ENCODE measurements around the gene ABHD6. TPM values are rescaled to one million over a fixed set of nuclear protein-coding genes. Genes with fewer than 3 reads are reported as not detected.

ABHD6 gene
- total RNA-seq, 1 donor from 2014 or later = 3.9 TPM

- Histone ChIP-seq H2AFZ (ENCODE audit: low read depth, low read length) (no peak overlapping the region), H3K4me1 (ENCODE audit: insufficient read depth, low read length) (no peaks in the 10 kb centered on the region), H3K27ac (ENCODE audit: low read depth, low read length) (no peak overlapping the region), H3K4me2 (ENCODE audit: low read length) (no peak overlapping the region), H3K9me3 (ENCODE audit: insufficient read depth, low read depth, low read length) (no peaks in the 10 kb centered on the region), H4K20me1 (ENCODE audit: insufficient read depth, low read length) (no peaks in the 10 kb centered on the region), H3K27me3 (ENCODE audit: insufficient read depth, low read length) (peaks cover 33% of the 10 kb centered on the region), H3K9ac (ENCODE audit: low read length) (no peak overlapping the region), H3K36me3 (ENCODE audit: insufficient read depth, low read length) (no peaks in the 10 kb centered on the region), H3K79me2 (ENCODE audit: insufficient read depth, low read length) (no peaks in the 10 kb centered on the region), H3K4me3 (ENCODE audit: insufficient read depth, low read depth, low read length) (no peak overlapping the region)
- no peak for DNase-seq (ENCODE audit: low read depth)
- peaks cover 52% of the 10 kb centered on the region for H3K27me3 Mint-ChIP-seq (ENCODE audit: low read depth, unreplicated experiment)
- no peak overlapping the region for H3K27ac Mint-ChIP-seq (ENCODE audit: unreplicated experiment)
- no peak for FAIRE-seq
- no peaks in the 10 kb centered on the region for H3K36me3 Mint-ChIP-seq (ENCODE audit: low read depth, unreplicated experiment)
- H3K4me3 Mint-ChIP-seq (ENCODE audit: unreplicated experiment) = no peak overlapping the region
- no peaks in the 10 kb centered on the region for H3K9me3 Mint-ChIP-seq (ENCODE audit: unreplicated experiment)
- H3K4me1 Mint-ChIP-seq (ENCODE audit: low read depth, unreplicated experiment) = peaks cover 3% of the 10 kb centered on the region
- no peak for TF ChIP-seq EZH2 (IDR thresholded peaks at IDR 0.05; ENCODE audit: insufficient read depth, low read length)
- no peak for TF ChIP-seq CTCF (IDR thresholded peaks at IDR 0.05; ENCODE audit: insufficient read depth, low read depth, low read length)
Observed at GRCh38 chr3:58230876-58231552, 6.6 kb upstream of the ABHD6 start.

- Mint-ChIP-seq H3K27ac (ENCODE audit: unreplicated experiment) (no peak overlapping the region), H3K9me3 (ENCODE audit: unreplicated experiment) (no peaks in the 10 kb centered on the region), H3K36me3 (ENCODE audit: low read depth, unreplicated experiment) (no peaks in the 10 kb centered on the region), H3K27me3 (ENCODE audit: low read depth, unreplicated experiment) (peaks cover 58% of the 10 kb centered on the region), H3K4me1 (ENCODE audit: low read depth, unreplicated experiment) (peaks cover 3% of the 10 kb centered on the region), H3K4me3 (ENCODE audit: unreplicated experiment) (no peak overlapping the region)
- TF ChIP-seq CTCF (IDR thresholded peaks at IDR 0.05; ENCODE audit: insufficient read depth, low read depth, low read length) = no peak
- no peak for TF ChIP-seq EZH2 (IDR thresholded peaks at IDR 0.05; ENCODE audit: insufficient read depth, low read length)
- Histone ChIP-seq H3K27ac (ENCODE audit: low read depth, low read length) (no peak overlapping the region), H3K27me3 (ENCODE audit: insufficient read depth, low read length) (peaks cover 33% of the 10 kb centered on the region), H2AFZ (ENCODE audit: low read depth, low read length) (no peak overlapping the region), H3K4me2 (ENCODE audit: low read length) (no peak overlapping the region), H3K9me3 (ENCODE audit: insufficient read depth, low read depth, low read length) (no peaks in the 10 kb centered on the region), H3K36me3 (ENCODE audit: insufficient read depth, low read length) (no peaks in the 10 kb centered on the region), H3K4me1 (ENCODE audit: insufficient read depth, low read length) (no peaks in the 10 kb centered on the region), H4K20me1 (ENCODE audit: insufficient read depth, low read length) (no peaks in the 10 kb centered on the region), H3K79me2 (ENCODE audit: insufficient read depth, low read length) (no peaks in the 10 kb centered on the region), H3K9ac (ENCODE audit: low read length) (no peak overlapping the region), H3K4me3 (ENCODE audit: insufficient read depth, low read depth, low read length) (no peak overlapping the region)
- no peak for FAIRE-seq
- no peak for DNase-seq (ENCODE audit: low read depth)
Observed at GRCh38 chr3:58231666-58232065, 5.9 kb upstream of the ABHD6 start.

GRCh38 chr3:58234516-58234931 lies 3.1 kb upstream of the ABHD6 start:
- H3K9me3 ChIP-seq (ENCODE audit: insufficient read depth, low read depth, low read length) = no peaks in the 10 kb centered on the region
- H3K4me1 ChIP-seq (ENCODE audit: insufficient read depth, low read length) = peaks cover 8% of the 10 kb centered on the region
- TF ChIP-seq CTCF (IDR thresholded peaks at IDR 0.05; ENCODE audit: insufficient read depth, low read depth, low read length) (no peak), EZH2 (IDR thresholded peaks at IDR 0.05; ENCODE audit: insufficient read depth, low read length) (no peak)
- no peak overlapping the region for H3K27ac Mint-ChIP-seq (ENCODE audit: unreplicated experiment)
- no peaks in the 10 kb centered on the region for H3K9me3 Mint-ChIP-seq (ENCODE audit: unreplicated experiment)
- peaks cover 5% of the 10 kb centered on the region for H4K20me1 ChIP-seq (ENCODE audit: insufficient read depth, low read length)
- H3K4me1 Mint-ChIP-seq (ENCODE audit: low read depth, unreplicated experiment) = peaks cover 3% of the 10 kb centered on the region
- H2AFZ ChIP-seq (ENCODE audit: low read depth, low read length) = no peak overlapping the region
- DNase-seq (ENCODE audit: low read depth) (peak; percentile 21), FAIRE-seq (no peak)
- H3K4me2 ChIP-seq (ENCODE audit: low read length) = no peak overlapping the region
- H3K27ac ChIP-seq (ENCODE audit: low read depth, low read length) = no peak overlapping the region
- peaks cover 28% of the 10 kb centered on the region for H3K27me3 ChIP-seq (ENCODE audit: insufficient read depth, low read length)
- H3K79me2 ChIP-seq (ENCODE audit: insufficient read depth, low read length) = no peaks in the 10 kb centered on the region
- no peaks in the 10 kb centered on the region for H3K36me3 Mint-ChIP-seq (ENCODE audit: low read depth, unreplicated experiment)
- peaks cover 54% of the 10 kb centered on the region for H3K27me3 Mint-ChIP-seq (ENCODE audit: low read depth, unreplicated experiment)
- no peak overlapping the region for H3K4me3 ChIP-seq (ENCODE audit: insufficient read depth, low read depth, low read length)
- no peaks in the 10 kb centered on the region for H3K36me3 ChIP-seq (ENCODE audit: insufficient read depth, low read length)
- H3K9ac ChIP-seq (ENCODE audit: low read length) = no peak overlapping the region
- H3K4me3 Mint-ChIP-seq (ENCODE audit: unreplicated experiment) = no peak overlapping the region
